NK-92 (cell line): ENCODE measurements around the gene TRABD2B.

Source experiments
- DNase-seq: peaks from one replicate; lab custom pipeline; 2025; ENCODE audit not compliant: unreplicated experiment; lab: John Stamatoyannopoulos, UW

Gene TRABD2B

DNA sequence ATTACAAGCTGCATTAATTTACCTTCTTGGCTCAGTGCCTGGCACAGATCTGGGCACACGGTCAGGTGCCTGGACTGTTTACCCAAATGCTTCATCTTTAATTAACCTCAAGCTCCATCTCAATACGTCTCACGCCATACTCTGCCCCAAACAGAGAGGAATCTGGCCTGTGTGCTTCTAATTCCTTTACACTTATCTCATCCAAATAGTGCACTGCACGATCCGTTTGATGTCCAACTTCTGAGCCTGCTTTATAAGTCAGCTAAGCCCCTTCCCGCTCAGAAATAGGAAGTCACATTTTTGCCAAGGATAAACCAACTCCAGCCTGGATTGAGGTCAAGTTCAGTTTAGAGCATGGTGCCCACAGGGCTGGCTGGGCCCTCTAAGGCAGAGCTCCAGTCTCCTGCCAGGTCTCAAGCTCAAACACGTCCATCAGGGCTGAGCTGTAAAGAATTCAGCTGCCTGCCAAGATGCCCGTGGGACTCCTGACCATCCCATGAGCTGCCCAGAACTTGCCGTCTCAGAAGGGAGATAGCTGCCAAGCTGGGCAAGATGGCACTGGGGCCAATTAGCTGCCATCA lies 233.5 kb downstream of the TRABD2B start:
- no peak for DNase-seq

DNA sequence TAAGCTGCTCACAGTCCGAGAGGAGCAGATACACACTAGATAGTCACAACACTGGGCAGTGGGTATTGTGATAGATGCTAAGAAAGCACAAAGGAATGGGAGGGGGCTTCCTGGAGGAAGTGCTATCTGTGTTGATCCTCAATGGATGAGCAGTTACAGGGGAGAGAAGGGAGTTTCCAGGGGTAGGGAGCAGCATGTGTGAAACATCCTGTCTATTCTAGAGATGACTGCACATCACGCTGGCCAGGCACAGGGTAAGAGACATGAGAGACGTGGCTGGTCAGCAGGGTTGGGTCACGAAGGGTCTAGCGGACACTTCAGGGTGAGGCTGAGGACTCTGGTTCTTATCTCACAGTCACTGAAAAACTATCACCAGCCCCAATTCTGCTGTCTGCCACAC lies 235.2 kb downstream of the TRABD2B start:
- DNase-seq = no peak

DNA sequence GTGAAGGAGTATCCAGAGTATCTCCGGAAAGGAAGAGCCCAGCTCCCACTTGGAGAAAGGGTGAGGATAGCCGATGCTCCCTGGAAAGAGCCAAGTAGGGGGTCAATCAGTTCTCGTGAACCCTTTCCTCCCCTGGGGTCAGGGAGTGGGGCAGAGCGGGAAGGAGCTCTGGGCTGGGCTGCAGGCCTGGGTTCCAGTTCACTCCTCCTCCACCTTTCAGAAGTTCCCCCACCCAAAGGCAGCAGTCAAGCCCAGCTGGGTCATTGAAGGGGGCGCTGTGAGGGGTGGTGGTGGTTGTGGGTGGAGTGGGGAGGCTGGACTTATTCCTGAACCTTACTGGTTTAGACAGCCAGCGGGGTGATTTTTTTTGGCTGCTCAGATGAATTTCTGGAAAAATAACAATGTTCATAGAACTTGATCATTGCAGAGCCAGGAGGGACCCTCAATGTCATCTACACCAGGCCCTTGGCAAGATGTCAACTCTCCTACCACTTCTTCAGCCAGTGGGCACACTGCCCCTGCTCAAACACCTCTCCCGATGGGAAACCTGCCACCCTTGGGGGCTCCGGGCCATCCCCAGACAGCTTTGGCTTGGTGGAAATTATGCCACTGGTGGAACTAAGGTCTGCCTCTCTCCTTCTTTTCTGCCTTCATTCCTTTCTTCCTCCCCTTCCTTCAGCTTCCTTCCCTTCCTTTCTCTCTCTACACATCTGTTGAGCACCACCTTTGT lies 235.8 kb downstream of the TRABD2B start:
- no peak for DNase-seq

DNA sequence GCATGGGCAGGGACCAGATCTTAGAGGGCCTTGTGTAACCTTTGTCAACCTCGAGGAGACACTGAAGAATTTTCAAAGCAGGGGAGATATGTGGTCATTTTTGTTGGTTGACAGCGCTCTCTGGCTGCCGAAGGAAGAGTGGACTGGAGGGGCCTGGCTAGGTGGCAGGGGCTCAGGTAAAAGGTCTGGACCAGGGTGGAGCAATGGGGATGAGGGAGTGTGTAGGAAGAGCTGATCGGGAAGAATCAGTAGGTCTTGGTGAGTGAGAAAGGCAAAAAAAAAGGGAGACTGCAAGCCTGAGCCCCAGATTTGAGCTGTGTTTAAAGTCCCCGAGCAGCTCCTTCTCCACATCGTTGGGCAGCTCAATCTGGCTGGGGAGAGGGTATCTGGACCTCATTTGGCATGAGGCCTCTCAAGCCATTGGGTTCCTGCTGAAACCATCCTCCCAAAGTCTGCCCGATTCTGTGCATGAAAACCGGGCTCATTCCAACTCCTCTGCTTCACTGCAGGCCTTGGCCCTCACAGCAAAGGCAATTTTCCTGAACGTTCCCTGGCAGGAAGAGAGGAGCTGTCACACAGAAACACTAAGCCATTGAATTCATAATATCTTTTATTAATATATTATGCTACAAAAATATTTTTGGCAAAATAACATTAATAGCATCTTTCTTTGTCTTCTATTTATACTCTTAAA lies 237.1 kb downstream of the TRABD2B start:
- no peak for DNase-seq

DNA sequence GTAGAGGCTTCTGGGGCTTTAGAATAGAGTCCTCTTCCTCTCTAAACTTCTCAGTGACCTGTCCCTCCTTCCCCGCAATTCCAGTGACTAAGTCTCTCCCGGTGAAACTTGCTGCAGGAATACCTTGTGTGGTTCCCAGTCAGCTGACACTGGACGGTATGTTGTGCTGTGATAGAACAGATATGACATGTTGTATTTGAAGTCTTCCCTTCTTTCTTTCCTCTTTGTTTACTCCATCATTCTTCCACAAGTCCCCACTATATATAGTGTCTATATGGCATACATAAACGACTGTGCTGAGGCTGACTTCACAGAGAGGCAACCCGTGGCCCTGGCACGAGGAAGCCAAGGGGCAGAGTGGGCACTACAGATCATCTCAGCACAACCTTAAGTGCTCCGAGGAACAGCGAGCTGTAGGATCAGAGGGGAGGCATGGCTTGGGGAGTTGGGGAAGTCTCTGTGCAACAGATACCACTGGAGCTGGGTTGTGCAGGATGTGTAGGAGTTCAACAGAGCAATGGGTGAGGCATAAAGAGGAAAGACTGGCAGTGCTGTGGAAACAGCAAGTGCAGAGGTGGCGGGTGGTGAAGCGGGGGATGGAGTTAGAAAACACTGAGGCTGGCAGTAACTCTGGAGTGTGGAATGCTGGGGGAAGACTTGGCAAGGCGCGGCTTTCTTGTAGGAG lies 237.8 kb downstream of the TRABD2B start:
- DNase-seq = no peak

DNA sequence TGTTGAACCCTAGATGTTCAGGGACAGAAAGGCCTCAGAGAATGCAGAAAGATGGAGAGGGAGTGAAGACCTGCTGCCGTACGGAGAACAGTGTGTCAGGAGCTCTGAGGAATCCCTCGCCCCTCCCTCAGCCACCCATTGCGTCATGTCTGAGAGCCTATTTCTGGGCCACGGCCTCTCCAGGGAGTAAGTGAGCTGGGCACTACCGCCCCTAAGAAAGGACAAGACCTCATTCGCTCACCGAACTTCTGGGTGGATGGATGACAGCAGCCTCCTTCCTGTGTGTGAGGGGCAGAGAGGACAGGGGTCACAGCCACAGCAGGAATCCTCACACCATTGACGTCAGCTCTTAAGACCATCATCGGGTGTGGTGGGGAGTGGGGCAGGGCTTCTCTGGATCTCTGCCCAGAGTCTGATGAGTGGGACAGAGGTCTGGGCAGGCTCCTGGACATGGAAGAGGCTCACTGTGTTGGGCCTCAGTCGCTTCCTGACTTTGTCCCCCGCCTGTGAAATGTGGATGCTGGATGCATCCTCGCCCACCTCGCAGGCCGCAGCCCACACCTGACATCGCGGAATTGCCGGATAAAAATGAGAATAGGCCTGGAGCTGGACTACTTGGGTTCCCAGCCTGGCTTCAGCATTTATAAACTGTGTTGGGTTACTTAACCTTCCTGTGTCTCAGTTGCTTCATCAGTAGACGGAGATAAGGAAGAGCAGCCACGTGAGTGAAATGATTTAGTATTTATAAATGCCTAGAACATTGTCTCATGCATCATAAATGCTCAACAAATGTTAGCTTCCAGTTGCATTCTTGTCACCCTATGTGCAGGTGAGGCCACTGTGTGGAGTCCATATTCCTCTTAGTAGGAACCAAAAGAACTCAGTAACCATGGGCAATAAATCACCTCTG lies 238.6 kb downstream of the TRABD2B start:
- no peak for DNase-seq

DNA sequence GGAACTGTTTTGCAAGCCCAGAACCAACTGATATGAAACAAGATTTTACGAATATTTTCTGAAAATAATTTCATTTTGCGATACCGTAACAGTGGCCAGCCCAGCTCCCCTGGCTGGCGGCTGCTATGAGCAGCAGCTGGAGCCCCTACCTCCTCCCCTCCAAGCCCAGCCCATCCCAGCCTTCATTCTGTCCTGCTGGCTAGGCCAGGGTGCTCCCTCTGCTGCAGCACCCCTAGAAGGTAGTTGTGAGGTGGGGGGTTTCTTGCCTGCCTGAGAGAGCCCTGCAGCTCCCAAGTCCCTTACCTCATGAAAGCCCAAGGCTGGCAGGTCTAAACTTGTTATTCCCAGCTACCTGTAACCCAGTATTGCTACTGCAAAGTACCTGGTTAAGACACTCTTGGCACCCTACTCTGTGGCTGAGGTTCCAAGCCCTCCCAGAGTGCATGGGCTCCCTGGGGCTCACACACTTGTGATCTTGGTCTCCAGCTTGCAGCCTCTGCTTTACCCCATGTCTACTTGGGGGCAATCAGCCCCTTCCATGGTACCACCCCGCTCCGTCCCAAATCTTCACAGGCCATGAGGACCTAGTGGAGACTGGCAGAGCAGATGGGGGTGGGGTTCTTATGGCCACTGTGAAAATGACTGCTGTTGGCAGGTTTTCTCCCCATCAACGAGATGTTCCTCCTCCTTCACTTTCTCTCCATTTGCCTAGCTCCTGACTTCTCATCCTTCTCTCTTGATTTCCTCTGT lies 239.8 kb downstream of the TRABD2B start:
- no peak for DNase-seq

DNA sequence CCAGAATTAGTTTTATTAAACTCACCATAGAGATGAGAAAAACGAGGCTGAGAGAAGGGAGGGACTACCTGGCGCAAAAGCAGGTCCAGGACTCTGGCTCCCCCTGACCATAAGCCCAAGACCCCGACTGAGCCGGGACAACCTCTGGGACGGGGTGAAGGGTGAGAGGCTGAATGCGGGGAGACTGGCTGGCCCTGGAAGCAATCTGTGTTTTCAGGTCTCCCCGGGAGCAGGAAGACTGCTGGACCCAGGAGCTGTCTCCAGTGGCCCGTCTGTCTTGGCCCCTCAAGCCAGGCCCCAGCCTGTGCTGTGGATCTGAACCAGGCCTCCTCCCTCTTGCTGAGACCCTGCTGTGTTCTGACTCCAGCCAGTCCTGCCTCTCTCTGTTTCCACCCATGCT lies 240.8 kb downstream of the TRABD2B start:
- DNase-seq = no peak

DNA sequence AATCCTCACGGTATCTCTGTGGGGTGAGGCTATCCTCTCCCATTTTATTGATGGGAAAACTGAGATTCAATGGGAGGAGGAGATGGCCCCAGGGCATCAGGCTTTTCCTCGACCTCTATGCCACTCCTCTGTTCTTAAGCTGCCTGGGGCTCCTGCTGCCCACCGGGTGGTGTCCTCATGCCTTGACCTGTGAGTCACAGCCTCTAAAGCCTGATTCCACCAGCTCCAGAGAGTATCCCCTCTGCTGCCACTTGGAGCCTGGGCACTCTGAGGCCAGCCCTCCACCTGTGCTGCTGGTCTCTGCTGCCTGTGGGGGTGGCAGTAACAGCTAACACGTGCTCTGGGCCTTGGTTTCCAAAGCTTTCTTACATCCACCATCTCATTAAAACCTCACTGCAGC lies 241.2 kb downstream of the TRABD2B start:
- DNase-seq = no peak

DNA sequence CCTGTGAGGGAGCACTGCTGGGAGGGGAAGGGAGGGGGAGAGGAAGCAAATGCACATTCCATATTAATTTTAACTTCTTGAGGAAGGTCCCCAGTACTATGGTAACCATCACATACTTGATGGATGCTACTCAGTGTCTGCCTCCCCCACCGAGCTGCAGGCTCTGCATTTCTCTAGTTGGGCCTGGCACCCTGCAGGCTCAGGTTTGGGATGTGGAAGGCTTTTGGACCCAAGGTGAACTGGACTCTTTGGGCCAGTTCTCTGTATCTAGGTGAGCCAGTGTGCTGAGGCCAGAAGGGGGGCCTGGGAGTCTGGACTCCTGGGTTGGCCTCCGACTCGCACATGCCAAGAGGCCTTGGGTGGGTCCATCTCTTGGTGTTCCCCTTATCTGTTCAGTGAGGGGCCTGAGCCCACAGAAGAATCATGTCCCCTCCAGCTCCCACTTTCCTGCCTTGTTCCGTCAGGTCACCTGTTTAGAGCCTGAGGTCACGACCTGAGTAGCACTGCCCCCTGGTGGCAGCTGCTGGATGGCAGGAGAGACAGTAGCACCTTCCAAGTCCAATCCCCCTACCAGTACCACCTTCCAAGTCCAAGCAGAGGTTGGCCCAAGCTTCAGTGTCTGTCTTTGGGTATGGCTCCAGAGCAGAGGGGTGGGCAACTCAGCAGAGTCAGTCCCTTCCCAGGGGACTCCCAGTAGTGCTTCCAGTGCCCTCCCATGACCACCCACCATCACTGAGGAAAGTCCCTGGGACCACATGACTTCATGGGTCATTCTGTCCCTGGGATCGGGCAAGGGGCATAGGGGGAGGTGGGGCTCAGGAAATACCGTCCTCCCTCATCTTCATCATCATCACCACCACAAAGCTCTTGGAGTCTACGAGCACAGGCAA lies 241.8 kb downstream of the TRABD2B start:
- DNase-seq = no peak

DNA sequence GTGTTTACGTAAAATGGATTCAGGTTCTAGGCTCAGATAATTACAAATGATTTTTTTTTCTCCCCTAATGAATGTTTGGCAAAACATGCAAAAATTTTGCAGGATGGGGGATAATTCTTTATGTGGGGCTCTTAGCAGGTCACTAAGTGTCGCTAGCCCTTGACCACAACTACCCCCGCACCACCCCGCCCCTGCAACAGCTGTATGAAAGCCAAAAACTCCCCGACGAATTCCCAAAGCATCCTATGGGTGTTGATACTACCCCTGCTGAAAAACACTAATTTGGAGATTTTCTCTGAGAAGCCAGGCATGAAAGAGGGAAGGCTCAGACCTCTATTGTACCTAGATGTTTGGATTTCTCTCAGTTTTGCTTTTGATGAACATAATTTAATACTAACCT lies 243.0 kb downstream of the TRABD2B start:
- no peak for DNase-seq

DNA sequence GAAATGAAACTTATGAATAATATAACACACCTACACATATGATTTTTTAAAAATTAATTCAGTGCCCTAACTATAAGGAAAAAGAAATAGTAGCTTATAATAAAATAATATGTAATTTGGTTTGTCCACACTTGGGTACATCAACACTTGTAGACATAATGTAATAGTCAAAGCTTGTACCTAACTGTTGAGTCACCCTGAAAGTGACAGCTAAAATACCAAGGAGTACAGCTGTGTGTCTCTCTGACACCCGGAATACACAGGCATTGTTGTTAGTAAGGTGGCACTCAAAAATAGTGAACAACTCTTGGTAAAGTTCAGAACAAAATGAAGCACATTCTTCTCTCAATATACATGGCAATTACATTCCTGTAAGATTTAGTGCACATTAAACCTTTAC lies 243.4 kb downstream of the TRABD2B start:
- no peak for DNase-seq

DNA sequence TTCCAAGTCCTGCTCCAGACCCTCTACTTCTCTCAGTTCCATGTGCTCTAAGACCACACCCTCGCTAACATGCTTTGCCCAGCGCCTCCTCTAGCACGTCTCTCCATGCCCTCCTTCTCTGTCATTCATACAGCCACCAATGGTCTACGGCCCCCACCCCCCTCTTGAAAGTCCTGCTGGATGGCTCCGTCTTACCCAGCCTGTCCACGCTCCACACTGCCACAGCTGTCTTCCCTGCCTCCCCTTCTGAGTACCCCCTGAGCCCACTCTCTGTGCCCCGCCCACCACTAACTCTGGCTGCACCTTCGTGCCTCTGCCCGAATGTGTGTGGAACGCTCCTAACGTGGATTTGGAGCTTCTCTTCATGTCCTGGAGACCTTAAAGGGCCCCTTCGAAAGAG lies 244.6 kb downstream of the TRABD2B start:
- no peak for DNase-seq

DNA sequence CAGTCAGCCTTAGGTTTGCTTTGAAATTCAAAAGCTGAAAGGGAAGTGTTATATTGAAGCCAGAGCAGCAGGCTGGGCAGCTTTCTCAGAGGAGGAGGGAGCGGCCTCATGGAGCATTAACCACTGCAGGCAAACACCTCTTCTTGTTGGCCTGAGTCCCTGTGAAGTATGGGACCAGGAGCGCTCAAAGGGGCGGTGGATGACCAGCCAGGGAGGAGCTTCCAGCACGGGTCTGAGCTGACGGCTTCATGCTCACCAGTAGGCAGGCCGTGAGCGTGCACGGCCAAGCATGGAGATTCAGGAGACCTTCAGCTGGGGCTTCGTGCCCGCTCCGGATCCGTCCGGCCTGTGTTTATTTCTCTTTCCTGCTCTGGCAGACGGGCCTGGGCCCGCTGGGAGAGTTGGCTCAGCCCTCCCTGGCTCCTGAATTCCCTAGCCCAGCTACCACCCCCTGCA lies 245.2 kb downstream of the TRABD2B start:
- no peak for DNase-seq

DNA sequence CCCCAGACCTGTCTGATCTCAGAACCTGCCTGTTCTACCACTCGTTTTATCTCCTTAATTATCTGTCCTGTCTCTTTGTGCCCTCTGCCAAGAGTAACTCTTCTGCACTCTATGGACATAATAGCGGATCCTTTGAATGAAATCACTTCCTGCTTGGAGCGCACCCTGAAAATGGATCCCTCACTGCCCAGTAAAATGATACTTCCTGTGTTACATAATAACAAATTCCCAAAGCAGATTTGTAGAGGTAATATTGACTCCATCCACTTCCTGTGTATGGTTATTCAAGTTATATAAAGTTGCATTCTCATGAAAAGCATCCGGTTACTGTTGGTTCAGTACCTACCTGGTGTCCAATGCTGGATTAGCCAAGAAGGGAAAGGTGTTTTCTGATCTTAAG lies 246.0 kb downstream of the TRABD2B start:
- no peak for DNase-seq

DNA sequence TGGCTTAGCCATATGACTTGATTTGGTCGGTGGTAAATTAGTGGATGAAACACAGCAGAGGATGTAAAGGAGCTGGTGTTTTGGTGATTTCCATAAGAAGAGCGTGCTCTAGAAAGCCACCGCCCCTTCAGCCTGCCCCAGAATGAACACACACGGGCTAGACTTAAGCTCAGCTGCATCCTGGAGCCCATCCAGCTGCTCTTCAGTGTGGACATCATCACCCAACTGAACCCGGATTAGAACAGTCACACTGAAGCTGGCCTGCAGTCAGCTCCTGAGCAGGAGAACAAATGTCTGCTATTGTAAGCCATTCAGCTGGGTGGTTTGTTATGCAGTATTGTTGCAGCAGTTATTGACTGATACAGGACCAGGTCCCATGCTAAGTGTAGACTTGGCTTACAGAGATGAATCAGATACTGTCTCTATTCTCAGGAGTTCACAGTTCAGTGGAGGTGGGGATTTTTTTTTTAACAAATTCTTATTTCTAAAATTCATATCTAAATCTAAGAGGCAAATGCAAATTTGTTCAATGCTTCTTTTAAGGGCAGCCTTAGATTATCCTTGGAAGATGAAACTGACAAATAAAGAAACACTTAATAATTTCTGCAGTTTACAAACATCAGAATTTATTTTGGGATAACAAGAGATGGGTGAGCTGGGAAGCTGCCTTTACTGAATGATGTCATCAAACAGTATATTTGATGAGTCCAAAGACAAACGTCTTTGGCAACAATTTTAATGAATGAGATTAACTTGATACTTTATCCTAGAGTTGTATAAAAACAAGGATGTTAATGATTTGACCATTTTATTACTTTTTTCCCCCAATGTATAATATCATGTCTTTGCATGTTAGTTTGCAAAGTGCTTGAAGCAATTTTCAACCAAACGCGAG lies 251.2 kb downstream of the TRABD2B start:
- no peak for DNase-seq

DNA sequence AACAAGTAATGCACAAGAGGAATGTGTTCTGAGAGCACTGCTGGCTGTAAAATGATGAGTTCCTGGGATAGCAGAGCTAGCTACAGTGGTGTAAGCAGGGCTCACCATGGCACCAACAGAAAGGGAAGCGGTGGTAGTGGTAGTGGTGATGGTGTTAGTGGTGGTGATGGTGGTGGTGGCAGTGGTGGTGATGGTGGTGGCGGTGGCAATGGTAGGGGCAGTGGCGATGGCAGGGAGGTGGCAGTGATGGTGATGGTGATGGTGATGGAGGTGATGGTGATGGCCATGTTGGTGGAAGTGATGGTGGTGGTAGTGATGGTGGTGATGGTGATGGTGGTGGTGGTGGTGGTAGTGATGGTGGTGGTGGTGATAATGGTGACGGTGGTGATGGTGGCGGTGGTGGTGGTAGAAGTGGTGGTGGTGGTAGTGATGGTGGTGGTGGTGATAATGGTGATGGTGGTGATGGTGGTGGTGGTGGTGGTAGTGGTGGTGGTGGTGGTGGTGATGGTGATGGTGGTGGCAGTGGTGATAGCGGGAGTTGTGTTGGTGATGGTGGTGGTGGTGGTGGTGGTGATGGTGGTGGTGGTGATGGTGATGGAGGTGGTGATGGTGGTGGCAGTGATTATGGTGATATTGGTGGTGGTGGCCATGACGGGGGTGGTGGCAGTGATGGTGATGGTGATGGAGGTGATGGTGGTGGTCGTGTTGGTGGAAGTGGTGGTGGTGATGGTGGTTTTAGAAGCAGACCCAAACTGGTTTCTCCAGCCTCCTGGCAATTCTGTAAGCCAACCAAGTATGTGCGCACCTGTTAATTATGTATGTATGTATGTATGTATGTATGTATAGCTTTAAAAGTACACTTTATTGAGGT lies 254.1 kb downstream of the TRABD2B start:
- no peak for DNase-seq
